H9 (cell line): Measurements from ENCODE around the gene ATG14. TPM values are rescaled to one million over a fixed set of nuclear protein-coding genes. Genes with fewer than 3 reads are reported as not detected.

Experiments
- DNase-seq: peaks from one replicate; pipeline ENCODE4 v3.0.0-alpha.2; 2017
- H2AFZ ChIP-seq: one replicate; pipeline ENCODE4 v1.6.1; 2013; ENCODE audit warnings: mild to moderate bottlenecking, low read length, control low read depth, moderate library complexity
- H2AK5ac ChIP-seq: 2 replicates; pipeline ENCODE4 v1.6.1; 2013; ENCODE audit warnings: low read length, control low read depth, mixed read lengths; ENCODE audit not compliant: insufficient read length
- H2BK120ac ChIP-seq: one replicate; pipeline ENCODE4 v1.6.1; 2013; ENCODE audit warnings: low read depth, mild to moderate bottlenecking, low read length, control low read depth, inconsistent platforms; ENCODE audit not compliant: poor library complexity, severe bottlenecking
- H2BK12ac ChIP-seq: 2 replicates; pipeline ENCODE4 v1.6.1; 2013; ENCODE audit warnings: low read length, control low read depth, mixed read lengths, low read depth; ENCODE audit not compliant: insufficient read length
- H2BK15ac ChIP-seq: 2 replicates; pipeline ENCODE4 v1.6.1; 2013; ENCODE audit warnings: low read depth, low read length, control low read depth
- H2BK20ac ChIP-seq: one replicate; pipeline ENCODE4 v1.6.1; 2013; ENCODE audit warnings: low read depth, mild to moderate bottlenecking, low read length, control low read depth, inconsistent platforms; ENCODE audit not compliant: poor library complexity, severe bottlenecking
- H2BK5ac ChIP-seq: 2 replicates; pipeline ENCODE4 v1.6.1; 2013; ENCODE audit warnings: low read length, control low read depth, mixed read lengths; ENCODE audit not compliant: insufficient read length
- H3K14ac ChIP-seq: 2 replicates; pipeline ENCODE4 v1.6.1; 2013; ENCODE audit warnings: low read length, control low read depth; ENCODE audit not compliant: insufficient read depth
- H3K18ac ChIP-seq: 2 replicates; pipeline ENCODE4 v1.6.1; 2013; ENCODE audit warnings: low read depth, mild to moderate bottlenecking, mixed read lengths, low read length, control low read depth; ENCODE audit not compliant: insufficient read length
- H3K23ac ChIP-seq: 2 replicates; pipeline ENCODE4 v1.6.1; 2013; ENCODE audit warnings: low read length, control low read depth, mixed read lengths, low read depth; ENCODE audit not compliant: insufficient read length
- H3K23me2 ChIP-seq: 2 replicates; pipeline ENCODE4 v1.6.1; 2013; ENCODE audit warnings: low read depth, mild to moderate bottlenecking, mixed read lengths, low read length, control low read depth; ENCODE audit not compliant: insufficient read length, poor library complexity, severe bottlenecking
- H3K27ac ChIP-seq: 2 replicates; pipeline ENCODE4 v1.5.1; 2013; ENCODE audit warnings: low read length, control low read depth, mixed read lengths, low read depth; ENCODE audit not compliant: insufficient read length
- H3K27me3 ChIP-seq: 2 replicates; pipeline ENCODE4 v1.6.1; 2013; ENCODE audit warnings: low read length, control low read depth, inconsistent platforms; ENCODE audit not compliant: insufficient read depth
- H3K4ac ChIP-seq: 2 replicates; pipeline ENCODE4 v1.6.1; 2013; ENCODE audit warnings: low read depth, mild to moderate bottlenecking, control low read depth, inconsistent platforms, low read length, moderate library complexity
- H3K4me1 ChIP-seq: 2 replicates; pipeline ENCODE4 v1.6.1; 2013; ENCODE audit warnings: low read length, control low read depth, inconsistent platforms; ENCODE audit not compliant: insufficient read depth
- H3K4me2 ChIP-seq: 2 replicates; pipeline ENCODE4 v1.6.1; 2013; ENCODE audit warnings: low read length, control low read depth, mixed read lengths; ENCODE audit not compliant: insufficient read length, insufficient read depth
- H3K56ac ChIP-seq: 2 replicates; pipeline ENCODE4 v1.6.1; 2013; ENCODE audit warnings: low read depth, mild to moderate bottlenecking, mixed read lengths, low read length, control low read depth; ENCODE audit not compliant: insufficient read length
- H3K79me1 ChIP-seq: 2 replicates; pipeline ENCODE4 v1.6.1; 2013; ENCODE audit warnings: low read depth, mild to moderate bottlenecking, moderate library complexity, low read length, control low read depth, inconsistent platforms; ENCODE audit not compliant: insufficient read depth, poor library complexity, severe bottlenecking
- H3K79me2 ChIP-seq: 2 replicates; pipeline ENCODE4 v1.6.1; 2013; ENCODE audit warnings: low read length, control low read depth, inconsistent platforms; ENCODE audit not compliant: insufficient read depth
- H3K9ac ChIP-seq: 2 replicates; pipeline ENCODE4 v1.6.1; 2013; ENCODE audit warnings: low read length, control low read depth, mixed read lengths; ENCODE audit not compliant: insufficient read length; ENCODE audit errors: extremely low read depth
- H3K9me3 ChIP-seq: one replicate; pipeline ENCODE4 v1.6.1; 2013; ENCODE audit warnings: low read depth, low read length, inconsistent platforms; ENCODE audit not compliant: control insufficient read depth
- H3T11ph ChIP-seq: one replicate; pipeline ENCODE4 v1.6.1; 2013; ENCODE audit warnings: mild to moderate bottlenecking, low read length, control low read depth, inconsistent platforms
- H4K20me1 ChIP-seq: one replicate; pipeline ENCODE4 v1.6.1; 2013; ENCODE audit not compliant: control insufficient read depth, insufficient read length, insufficient read depth
- H4K5ac ChIP-seq: 2 replicates; pipeline ENCODE4 v1.6.1; 2013; ENCODE audit warnings: low read depth, mild to moderate bottlenecking, mixed read lengths, low read length, control low read depth; ENCODE audit not compliant: insufficient read length
- H4K8ac ChIP-seq: replicated peaks from 2 replicates; pipeline ENCODE4 v1.6.1; 2013; ENCODE audit warnings: low read length, control low read depth, mixed read lengths, low read depth; ENCODE audit not compliant: insufficient read length
- H4K91ac ChIP-seq: 2 replicates; pipeline ENCODE4 v1.6.1; 2013; ENCODE audit warnings: low read depth, mild to moderate bottlenecking, moderate library complexity, mixed read lengths, low read length, control low read depth; ENCODE audit not compliant: insufficient read length
- H3K27ac Mint-ChIP-seq, 3 experiments: 2 replicates in 2 of 3; 3 replicates in 1 of 3; pipeline ENCODE4 v1.8.0; 2020 to 2021; ENCODE audit warnings: mixed read lengths in 3 of 3, mild to moderate bottlenecking in 1 of 3, moderate library complexity in 1 of 3
- H3K27me3 Mint-ChIP-seq: 2 replicates; pipeline ENCODE4 v1.8.0; 2021; ENCODE audit warnings: low read depth, mild to moderate bottlenecking, moderate library complexity, mixed read lengths
- H3K36me3 Mint-ChIP-seq, 3 experiments: 2 replicates in 2 of 3; 3 replicates in 1 of 3; pipeline ENCODE4 v1.8.0; 2020 to 2021; ENCODE audit warnings: low read depth in 3 of 3, mixed read lengths in 3 of 3; ENCODE audit not compliant: insufficient read depth in 1 of 3
- H3K4me1 Mint-ChIP-seq, 2 experiments: 2 replicates each; pipeline ENCODE4 v1.8.0; 2020; ENCODE audit warnings: mixed read lengths in 2 of 2
- H3K4me3 Mint-ChIP-seq, 2 experiments: 2 replicates in 1 of 2; 3 replicates in 1 of 2; pipeline ENCODE4 v1.8.0; 2020 to 2021; ENCODE audit warnings: mild to moderate bottlenecking in 2 of 2, mixed read lengths in 2 of 2, moderate library complexity in 1 of 2
- H3K9me3 Mint-ChIP-seq, 2 experiments: 2 replicates in 1 of 2; 3 replicates in 1 of 2; pipeline ENCODE4 v1.8.0; 2020; ENCODE audit warnings: mild to moderate bottlenecking in 2 of 2, mixed read lengths in 2 of 2, moderate library complexity in 1 of 2
- CTCF ChIP-seq: fragments of 200-600 bp; sonication (generic); conservative IDR thresholded peaks from 3 replicates; pipeline ENCODE4 v1.8.0; 2021; ENCODE audit warnings: antibody characterized with exemption, mild to moderate bottlenecking
- WGBS: extraction: QIAGEN DNeasy Blood & Tissue Kit; methylation state at CpG from one replicate; pipeline ENCODE4 v1.1.7; 2013; ENCODE audit warnings: missing lambda C conversion rate, low lambda C conversion rate, mixed read lengths; ENCODE audit not compliant: insufficient read length; ENCODE audit errors: extremely low coverage; 5-methylcytosine and 5-hydroxymethylcytosine counted together
- total RNA-seq: library from RNA; stranded (reverse); gene quantifications from 2 replicates; pipeline ENCODE4 v1.2.1, GENCODE V29; 2021

Gene ATG14
- total RNA-seq, 1 experiment from 2014 or later, result 13.6 TPM

- H3K56ac ChIP-seq, result no peak overlapping the region
- no peak overlapping the region for H2AFZ ChIP-seq
- H3K23me2 ChIP-seq, result no peaks in the 10 kb centered on the region
- H3K4me1 ChIP-seq, result no peaks in the 10 kb centered on the region
- no peak for DNase-seq
- Mint-ChIP-seq H3K27me3 (no peaks in the 10 kb centered on the region), H3K36me3 (peaks cover 4 to 9% (median 6%) of the 10 kb centered on the region in 3 experiments; a peak in 4 of 7 replicates), H3K27ac (no peak overlapping the region), H3K4me3 (no peak overlapping the region), H3K9me3 (no peaks in the 10 kb centered on the region), H3K4me1 (peaks cover 0 to 2% of the 10 kb centered on the region in 2 experiments; a peak in 3 of 4 replicates)
- H2BK5ac ChIP-seq, result no peak overlapping the region
- H3K18ac ChIP-seq, result no peak overlapping the region
- no peaks in the 10 kb centered on the region for H3K27me3 ChIP-seq
- H4K91ac ChIP-seq, result no peak overlapping the region
- H2BK20ac ChIP-seq, result no peak overlapping the region
- no peak overlapping the region for H2AK5ac ChIP-seq
- no peak overlapping the region for H3T11ph ChIP-seq
- no peak overlapping the region for H2BK12ac ChIP-seq
- H3K14ac ChIP-seq, result no peak overlapping the region
- H3K9me3 ChIP-seq, result no peaks in the 10 kb centered on the region
- H4K5ac ChIP-seq, result no peak overlapping the region
- no peaks in the 10 kb centered on the region for H3K79me1 ChIP-seq
- no peak for TF ChIP-seq CTCF
- no peak overlapping the region for H3K23ac ChIP-seq
- H3K27ac ChIP-seq, result no peak overlapping the region
- WGBS, result no CpG with 5 or more reads among the region's 4 CpGs
- no peaks in the 10 kb centered on the region for H3K79me2 ChIP-seq
- H2BK15ac ChIP-seq, result no peak overlapping the region
- no peak overlapping the region for H2BK120ac ChIP-seq
- H4K8ac ChIP-seq, result no peak overlapping the region
- H4K20me1 ChIP-seq, result no peaks in the 10 kb centered on the region
- H3K9ac ChIP-seq, result no peak overlapping the region
- H3K4me2 ChIP-seq, result no peak overlapping the region
- H3K4ac ChIP-seq, result no peak overlapping the region
These were observed 52.3 kb downstream of the ATG14 start for GRCh38 chr14:55359307-55359706.
